ENCODE measurements around the gene SLC22A23. TPM values are rescaled to one million over a fixed set of nuclear protein-coding genes. Genes with fewer than 3 reads are reported as not detected.
A peak's percentile ranks its signal among the peaks of the same experiment; 100 is the strongest.

SLC22A23 gene
- total RNA-seq, 2 donors from 2014 or later, result 11.1 to 13.3 TPM

DNA sequence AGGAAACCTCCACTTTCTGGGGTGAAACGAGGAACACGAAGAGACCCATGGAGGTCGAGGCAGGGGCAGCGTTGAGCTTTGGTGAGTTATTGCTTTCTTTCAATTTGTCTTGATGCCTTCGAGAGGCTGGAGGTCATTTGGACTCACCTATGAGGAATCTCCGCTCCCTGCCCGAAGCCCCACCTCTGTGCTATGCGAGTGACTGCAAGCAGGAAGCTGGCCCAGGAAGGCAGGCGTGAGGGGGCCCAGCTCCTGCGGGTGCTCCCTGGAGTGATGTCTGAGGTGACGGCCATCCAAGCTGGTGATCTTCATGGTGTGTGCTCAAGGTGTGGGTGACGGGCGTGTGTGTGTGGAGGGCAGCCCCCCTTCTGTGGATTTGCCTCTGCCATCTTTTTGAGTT is 185.1 kb downstream of the SLC22A23 start:
- peaks cover 7% of the 10 kb centered on the region for H3K4me1 Mint-ChIP-seq
- 90 to 97% methylated on average over 11 to 13 of the region's 13 CpGs for WGBS, 2 experiments (ENCODE audit: insufficient coverage in 1 of 2, insufficient read length in 1 of 2)
- no peak for TF ChIP-seq CTCF (conservative IDR thresholded peaks at IDR 0.05)
- H3K4me3 ChIP-seq (ENCODE audit: low read length), result no peak overlapping the region
- no peaks in the 10 kb centered on the region for H3K9me3 ChIP-seq (ENCODE audit: control insufficient read depth, low read length)
- H3K4me3 Mint-ChIP-seq, result no peak overlapping the region
- no peaks in the 10 kb centered on the region for H3K4me1 ChIP-seq (ENCODE audit: control insufficient read depth, insufficient read depth, low read length)
- no peaks in the 10 kb centered on the region for H3K27me3 ChIP-seq (ENCODE audit: control insufficient read depth, insufficient read depth, low read length, poor library complexity, severe bottlenecking)
- no peak overlapping the region for H3K27ac ChIP-seq (ENCODE audit: low read depth, low read length)
- H3K9me3 Mint-ChIP-seq, result no peaks in the 10 kb centered on the region
- no peak for DNase-seq
- peak overlapping the region; percentile 28 for H3K27ac Mint-ChIP-seq
- no peak overlapping the region for H3K9ac ChIP-seq (ENCODE audit: extremely low read depth, low read length, poor library complexity, severe bottlenecking)
- peaks cover 19% of the 10 kb centered on the region for H3K36me3 ChIP-seq (ENCODE audit: control insufficient read depth, insufficient read depth, low read length)
- no peaks in the 10 kb centered on the region for H3K27me3 Mint-ChIP-seq (ENCODE audit: insufficient read depth)
- peaks cover 48% of the 10 kb centered on the region for H3K36me3 Mint-ChIP-seq (ENCODE audit: low read depth)

DNA sequence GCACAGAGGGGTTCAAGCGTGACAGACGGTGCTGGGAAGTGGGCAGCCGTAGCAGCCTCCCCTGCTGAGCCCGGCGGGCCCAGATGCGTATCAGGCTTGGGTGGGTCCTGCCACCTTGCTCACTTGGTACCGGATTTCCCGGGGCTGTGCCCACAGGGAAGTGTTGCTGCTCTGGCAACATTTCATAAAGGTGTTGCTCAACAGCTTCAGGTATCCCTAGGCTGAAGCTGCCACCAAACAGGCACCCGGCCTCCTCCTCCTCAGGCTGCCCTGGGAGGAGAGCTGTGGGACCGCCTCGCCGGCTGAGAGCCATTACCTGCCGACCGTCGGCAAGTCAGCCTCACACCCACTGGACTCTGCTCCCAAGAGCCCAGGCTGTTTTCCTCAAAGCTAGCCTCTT is 186.6 kb downstream of the SLC22A23 start:
- Mint-ChIP-seq H3K4me1 (peaks cover 7% of the 10 kb centered on the region), H3K36me3 (ENCODE audit: low read depth) (peaks cover 53% of the 10 kb centered on the region), H3K4me3 (no peak overlapping the region), H3K27me3 (ENCODE audit: insufficient read depth) (no peaks in the 10 kb centered on the region), H3K9me3 (no peaks in the 10 kb centered on the region), H3K27ac (no peak overlapping the region)
- 89 to 97% methylated on average over 13 to 15 of the region's 15 CpGs for whole genome bisulfite sequencing, 2 experiments (ENCODE audit: insufficient coverage in 1 of 2, insufficient read length in 1 of 2)
- DNase-seq, result no peak
- Histone ChIP-seq H3K27me3 (ENCODE audit: control insufficient read depth, insufficient read depth, low read length, poor library complexity, severe bottlenecking) (no peaks in the 10 kb centered on the region), H3K4me1 (ENCODE audit: control insufficient read depth, insufficient read depth, low read length) (no peaks in the 10 kb centered on the region), H3K9ac (ENCODE audit: extremely low read depth, low read length, poor library complexity, severe bottlenecking) (no peak overlapping the region), H3K36me3 (ENCODE audit: control insufficient read depth, insufficient read depth, low read length) (peaks cover 19% of the 10 kb centered on the region), H3K4me3 (ENCODE audit: low read length) (no peak overlapping the region), H3K9me3 (ENCODE audit: control insufficient read depth, low read length) (no peaks in the 10 kb centered on the region), H3K27ac (ENCODE audit: low read depth, low read length) (no peak overlapping the region)
- no peak for TF ChIP-seq CTCF (conservative IDR thresholded peaks at IDR 0.05)

GRCh38 chr6:3269281-3269975 is 187.4 kb downstream of the SLC22A23 start:
- Mint-ChIP-seq H3K27ac (peak overlapping the region; percentile 65), H3K9me3 (no peaks in the 10 kb centered on the region), H3K4me1 (peaks cover 7% of the 10 kb centered on the region), H3K36me3 (ENCODE audit: low read depth) (peaks cover 58% of the 10 kb centered on the region), H3K27me3 (ENCODE audit: insufficient read depth) (no peaks in the 10 kb centered on the region), H3K4me3 (no peak overlapping the region)
- Histone ChIP-seq H3K4me1 (ENCODE audit: control insufficient read depth, insufficient read depth, low read length) (no peaks in the 10 kb centered on the region), H3K27me3 (ENCODE audit: control insufficient read depth, insufficient read depth, low read length, poor library complexity, severe bottlenecking) (no peaks in the 10 kb centered on the region), H3K36me3 (ENCODE audit: control insufficient read depth, insufficient read depth, low read length) (peaks cover 19% of the 10 kb centered on the region), H3K4me3 (ENCODE audit: low read length) (no peak overlapping the region), H3K27ac (ENCODE audit: low read depth, low read length) (no peak overlapping the region), H3K9me3 (ENCODE audit: control insufficient read depth, low read length) (no peaks in the 10 kb centered on the region), H3K9ac (ENCODE audit: extremely low read depth, low read length, poor library complexity, severe bottlenecking) (no peak overlapping the region)
- no peak for DNase-seq
- TF ChIP-seq CTCF (conservative IDR thresholded peaks at IDR 0.05), result no peak
- WGBS, 2 experiments (ENCODE audit: insufficient coverage in 1 of 2, insufficient read length in 1 of 2), result 90 to 92% methylated on average over 15 to 27 of the region's 27 CpGs
